Psoas muscle (tissue), 8 donors: ENCODE data around the gene OR1I1. TPM values are rescaled to one million over a fixed set of nuclear protein-coding genes. Genes with fewer than 3 reads are reported as not detected.

Experiments used
- ATAC-seq, 4 donors: fragments of 200-7000 bp; cut with Tn5 transposase; one replicate each; pipeline ENCODE4 v1.9.1; 2020; ENCODE audit warnings: moderate library complexity in 3 of 4, mild to moderate bottlenecking in 2 of 4
- DNase-seq, 2 donors: peaks; one replicate each; pipeline ENCODE4 v3.0.0-alpha.2; 2020
- H3K27ac ChIP-seq: fragments of 200-600 bp; one replicate; pipeline ENCODE4 v1.8.0; 2022
- H3K27me3 ChIP-seq, 3 donors: fragments of 200-600 bp in 1 of 3; one replicate each; pipeline versions ENCODE4 v1.6.1 to v1.8.0; 2013 to 2022; ENCODE audit warnings: low read length in 2 of 3, mild to moderate bottlenecking in 2 of 3, moderate library complexity in 1 of 3; ENCODE audit not compliant: insufficient read depth in 3 of 3
- H3K36me3 ChIP-seq, 2 donors: fragments of 200-600 bp in 1 of 2; one replicate each; pipeline versions ENCODE4 v1.6.1 to v1.8.0; 2013 to 2022; ENCODE audit warnings: low read depth in 1 of 2, mild to moderate bottlenecking in 1 of 2, moderate library complexity in 1 of 2; ENCODE audit not compliant: insufficient read depth in 1 of 2
- H3K4me1 ChIP-seq: fragments of 200-600 bp; one replicate; pipeline ENCODE4 v1.8.0; 2022
- H3K4me3 ChIP-seq: fragments of 200-600 bp; one replicate; pipeline ENCODE4 v1.8.0; 2022; ENCODE audit warnings: mild to moderate bottlenecking
- H3K9me3 ChIP-seq: fragments of 200-600 bp; one replicate; pipeline ENCODE4 v1.8.0; 2022
- CTCF ChIP-seq: fragments of 200-600 bp; IDR thresholded peaks from one replicate; pipeline ENCODE4 v1.8.0; 2022; ENCODE audit warnings: antibody characterized with exemption
- WGBS, 3 donors: extraction: QIAGEN DNeasy Blood & Tissue Kit; methylation state at CpG; one replicate each; pipeline versions ENCODE4 v1.1.6 to v1.1.7; 2013; 5-methylcytosine and 5-hydroxymethylcytosine counted together
- intact Hi-C, 2 donors: fragments of 100-400 bp; cut with DNase I; formaldehyde crosslinking; loops; one replicate each; pipeline versions ENCODE4 v1.11.0 to v1.14.2; 2022
- polyA plus RNA-seq, 3 donors: library from polyadenylated mRNA; stranded (reverse); fragments of 200-250 nt; gene quantifications; one replicate each; pipeline ENCODE4 v1.2.3, GENCODE V29; 2013
- total RNA-seq, 4 donors: library from RNA; stranded (reverse); fragmentation: NEBNext Ultra II Directional in 2 of 4; extraction: Animal tissue kit (Norgen Biotek cat#: 25700) in 2 of 4; gene quantifications; one replicate each; pipeline versions ENCODE4 v1.2.1 to v1.2.4, GENCODE V29; 2021 to 2023
- donor health status: healthy with polysubstance abuse.
- donor health status: DM: no; HTN: no; CAD: no; lungs with moderate emphysema.
- donor health status: Bipolar disorder and iron deficiency.
- donor health status: healthy.
- donor health status: DM: yes; HTN: yes; CAD: no.
- donor health status: DM: no; HTN: no; CAD: no.
- donor health status: DM: no; HTN: no; CAD: no.
- donor health status: DM: yes; HTN: yes; CAD: no.

OR1I1 gene
- total and polyA plus RNA-seq, 7 donors, result not detected

DNA sequence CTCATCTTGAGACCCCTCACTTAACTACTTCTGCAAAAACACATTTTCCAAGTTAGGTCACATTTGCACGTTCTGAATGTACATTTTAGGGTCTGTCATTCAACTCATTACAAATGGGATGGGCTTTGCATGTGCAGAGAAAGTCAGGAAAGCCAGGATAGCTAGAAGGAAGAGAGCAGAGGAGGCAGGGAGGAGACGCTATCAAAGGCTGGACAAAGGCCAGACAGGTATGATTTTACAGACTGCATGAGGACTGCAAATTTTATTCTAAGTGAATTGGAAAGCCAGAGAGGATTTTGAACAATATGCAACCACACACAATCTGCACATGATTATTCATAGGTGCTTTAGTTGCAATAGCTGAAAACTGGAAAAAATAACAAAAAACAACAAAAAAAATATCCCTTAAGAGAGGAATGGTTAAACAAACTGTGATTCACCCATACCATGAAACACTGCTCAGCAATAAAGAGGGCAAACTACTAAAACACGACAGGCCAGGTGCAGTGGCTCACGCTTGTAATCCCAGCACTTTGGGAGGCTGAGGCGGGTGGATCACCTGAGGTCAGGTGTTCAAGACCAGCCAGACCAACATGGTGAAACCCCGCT is 46.3 kb downstream of the OR1I1 start:
- H3K9me3 ChIP-seq, result no peaks in the 10 kb centered on the region
- no peak for TF ChIP-seq CTCF
- intact Hi-C loops, result no loop called here
- H3K27me3 ChIP-seq, result no peaks in the 10 kb centered on the region
- no peak overlapping the region for H3K27ac ChIP-seq
- peaks cover 4% of the 10 kb centered on the region for H3K4me1 ChIP-seq
- DNase-seq (no peak), ATAC-seq (no peak)
- no peaks in the 10 kb centered on the region for H3K36me3 ChIP-seq
- no peak overlapping the region for H3K4me3 ChIP-seq
- 62 to 75% (median 69%) methylated on average over 6 of the region's 6 CpGs for WGBS, 3 donors

GRCh38 chr19:15129856-15130585 is 48.0 kb downstream of the OR1I1 start:
- intact Hi-C loops, result no loop called here
- Histone ChIP-seq H3K27me3 (no peaks in the 10 kb centered on the region), H3K4me3 (no peak overlapping the region), H3K9me3 (no peaks in the 10 kb centered on the region), H3K4me1 (no peaks in the 10 kb centered on the region), H3K27ac (no peak overlapping the region), H3K36me3 (no peaks in the 10 kb centered on the region)
- 62 to 68% (median 64%) methylated on average over 16 of the region's 16 CpGs for WGBS, 3 donors
- TF ChIP-seq CTCF, result no peak
- ATAC-seq (no peak), DNase-seq (no peak)

DNA sequence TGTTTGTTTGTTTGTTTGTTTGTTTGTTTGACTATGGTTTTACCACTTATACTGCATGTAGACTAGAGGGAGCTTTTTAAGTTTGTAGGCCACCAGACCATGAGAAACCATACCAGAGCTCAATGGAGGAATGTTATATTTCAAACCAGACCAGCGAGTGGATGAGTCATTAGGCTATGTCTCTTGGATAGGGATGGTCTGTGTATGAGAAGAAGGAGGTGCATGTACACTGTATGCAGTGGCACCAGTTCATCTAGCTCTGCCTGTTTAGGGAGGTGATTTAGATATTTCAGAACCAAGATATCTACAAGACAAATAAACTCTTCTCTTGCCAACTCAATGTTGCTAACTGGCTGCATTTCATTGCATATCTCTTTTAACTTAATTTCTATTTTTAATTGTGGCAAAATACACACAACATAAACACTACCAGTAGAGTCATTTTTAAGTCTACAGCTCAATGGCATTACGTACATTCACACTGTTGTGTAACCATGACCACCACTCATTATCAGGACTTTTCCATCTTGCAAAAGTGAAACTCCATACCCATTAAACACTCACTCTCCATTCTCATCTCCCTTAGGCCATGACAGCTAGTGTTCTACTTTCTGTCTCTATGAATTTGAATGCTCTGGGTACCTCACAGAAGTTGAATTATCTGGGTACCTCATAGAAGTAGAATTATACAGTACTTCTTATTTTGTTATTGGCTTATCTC is 54.4 kb downstream of the OR1I1 start:
- Histone ChIP-seq H3K27me3 (no peaks in the 10 kb centered on the region), H3K4me3 (no peak overlapping the region), H3K36me3 (no peaks in the 10 kb centered on the region), H3K27ac (no peak overlapping the region), H3K9me3 (no peaks in the 10 kb centered on the region), H3K4me1 (no peaks in the 10 kb centered on the region)
- DNase-seq, result no peak
- no peak for ATAC-seq
- 69 to 78% (median 71%) methylated on average over 2 of the region's 2 CpGs for WGBS, 3 donors
- no peak for TF ChIP-seq CTCF
- intact Hi-C loops, result no loop called here

- no peak for DNase-seq
- intact Hi-C loops, result no loop called here
- H3K4me3 ChIP-seq, result no peak overlapping the region
- no peak overlapping the region for H3K27ac ChIP-seq
- H3K4me1 ChIP-seq, result no peaks in the 10 kb centered on the region
- no peaks in the 10 kb centered on the region for H3K9me3 ChIP-seq
- no peaks in the 10 kb centered on the region for H3K36me3 ChIP-seq
- TF ChIP-seq CTCF, result no peak
- H3K27me3 ChIP-seq, result no peaks in the 10 kb centered on the region
- no peak for ATAC-seq
Measured at GRCh38 chr19:15137777-15138176, 55.8 kb downstream of the OR1I1 start.
